ENCODE data around the gene CGB3. TPM values are rescaled to one million over a fixed set of nuclear protein-coding genes. Genes with fewer than 3 reads are reported as not detected.
"Not testable (repeated sequence)": the region's sequence is repeated elsewhere in the genome, so short reads cannot be mapped to it uniquely, and the experiment has no call there.

Gene CGB3
- total and polyA plus RNA-seq, 2 donors from 2014 or later, result not detected

- intact Hi-C loops (cut with DNase I), result no loop called here
- Histone ChIP-seq H3K27ac (ENCODE audit: low read depth in 2 of 2, low read length in 2 of 2) (no peak overlapping the region), H3K9me3 (ENCODE audit: control insufficient read depth in 2 of 3, insufficient read depth in 1 of 3, low read length in 3 of 3) (no peaks in the 10 kb centered on the region), H3K36me3 (ENCODE audit: control insufficient read depth in 2 of 3, insufficient read depth in 3 of 3, low read length in 3 of 3) (no peaks in the 10 kb centered on the region), H3K4me3 (ENCODE audit: low read length in 3 of 3) (no peak overlapping the region), H3K4me1 (ENCODE audit: control insufficient read depth in 2 of 3, insufficient read depth in 2 of 3, low read depth in 1 of 3, low read length in 3 of 3) (peaks cover 0 to 6% (median 0%) of the 10 kb centered on the region in 3 donors), H3K9ac (ENCODE audit: low read length in 3 of 3) (no peak overlapping the region), H3K27me3 (ENCODE audit: control insufficient read depth, insufficient read depth, low read length) (no peaks in the 10 kb centered on the region)
- TF ChIP-seq CTCF (IDR thresholded peaks at IDR 0.05; ENCODE audit: borderline replicate concordance, extremely low read depth, insufficient read depth), result no peak
- DNase-seq (peak in 4 of 5 donors; percentile 52 to 66 (median 57)), FAIRE-seq (no peak)
These were observed 2.9 kb downstream of the CGB3 start for GRCh38 chr19:49020931-49021895.

GRCh38 chr19:49020342-49020741, 3.8 kb downstream of the CGB3 start:
- no peak overlapping the region for H3K4me3 ChIP-seq (ENCODE audit: low read length in 3 of 3)

GRCh38 chr19:49019242-49019932, 4.7 kb downstream of the CGB3 start:
- no peak for TF ChIP-seq CTCF (IDR thresholded peaks at IDR 0.05; ENCODE audit: borderline replicate concordance, extremely low read depth, insufficient read depth)
- DNase-seq (peak in 4 of 5 donors; percentile 69 to 82 (median 75)), FAIRE-seq (no peak)
- H3K27me3 ChIP-seq (ENCODE audit: control insufficient read depth, insufficient read depth, low read length), result no peaks in the 10 kb centered on the region
- H3K27ac ChIP-seq (ENCODE audit: low read depth in 2 of 2, low read length in 2 of 2), result no peak overlapping the region
- H3K9ac ChIP-seq (ENCODE audit: low read length in 3 of 3), result no peak overlapping the region
- peak overlapping the region in 2 of 3 donors; percentile 14 to 46 for H3K4me3 ChIP-seq (ENCODE audit: low read length in 3 of 3)
- H3K36me3 ChIP-seq (ENCODE audit: control insufficient read depth in 2 of 3, insufficient read depth in 3 of 3, low read length in 3 of 3), result no peaks in the 10 kb centered on the region
- no peaks in the 10 kb centered on the region for H3K9me3 ChIP-seq (ENCODE audit: control insufficient read depth in 2 of 3, insufficient read depth in 1 of 3, low read length in 3 of 3)
- intact Hi-C loops (cut with DNase I), result no loop called here
- peaks cover 0 to 6% (median 0%) of the 10 kb centered on the region in 3 donors for H3K4me1 ChIP-seq (ENCODE audit: control insufficient read depth in 2 of 3, insufficient read depth in 2 of 3, low read depth in 1 of 3, low read length in 3 of 3)

More at GRCh38 chr19:49020342-49020741, 3.8 kb downstream of the CGB3 start:
- no peaks in the 10 kb centered on the region for H3K27me3 ChIP-seq (ENCODE audit: control insufficient read depth, insufficient read depth, low read length)
- intact Hi-C loops (cut with DNase I), result no loop called here
- no peak overlapping the region for H3K9ac ChIP-seq (ENCODE audit: low read length in 3 of 3)
- DNase-seq (peak in 2 of 5 donors; percentile 8 to 38), FAIRE-seq (no peak)
- peaks cover 0 to 6% (median 0%) of the 10 kb centered on the region in 3 donors for H3K4me1 ChIP-seq (ENCODE audit: control insufficient read depth in 2 of 3, insufficient read depth in 2 of 3, low read depth in 1 of 3, low read length in 3 of 3)
- no peak overlapping the region for H3K27ac ChIP-seq (ENCODE audit: low read depth in 2 of 2, low read length in 2 of 2)
- H3K36me3 ChIP-seq (ENCODE audit: control insufficient read depth in 2 of 3, insufficient read depth in 3 of 3, low read length in 3 of 3), result no peaks in the 10 kb centered on the region
- no peaks in the 10 kb centered on the region for H3K9me3 ChIP-seq (ENCODE audit: control insufficient read depth in 2 of 3, insufficient read depth in 1 of 3, low read length in 3 of 3)
- no peak for TF ChIP-seq CTCF (IDR thresholded peaks at IDR 0.05; ENCODE audit: borderline replicate concordance, extremely low read depth, insufficient read depth)

GRCh38 chr19:49018388-49019241, 5.5 kb downstream of the CGB3 start:
- H3K9ac ChIP-seq (ENCODE audit: low read length in 3 of 3), result peak overlapping the region in 1 of 3 donors; percentile 54
- H3K9me3 ChIP-seq (ENCODE audit: control insufficient read depth in 2 of 3, insufficient read depth in 1 of 3, low read length in 3 of 3); H3K4me1 ChIP-seq (ENCODE audit: control insufficient read depth in 2 of 3, insufficient read depth in 2 of 3, low read depth in 1 of 3, low read length in 3 of 3); FAIRE-seq; H3K36me3 ChIP-seq (ENCODE audit: control insufficient read depth in 2 of 3, insufficient read depth in 3 of 3, low read length in 3 of 3); H3K27ac ChIP-seq (ENCODE audit: low read depth in 2 of 2, low read length in 2 of 2); intact Hi-C loops (cut with DNase I); H3K27me3 ChIP-seq (ENCODE audit: control insufficient read depth, insufficient read depth, low read length): not testable (repeated sequence)
- DNase-seq, result peak in 2 of 5 donors; percentile 28 to 33
- H3K4me3 ChIP-seq (ENCODE audit: low read length in 3 of 3), result peak overlapping the region in 2 of 3 donors; percentile 39 to 46
